Measurements from ENCODE around the gene POMZP3. TPM values are rescaled to one million over a fixed set of nuclear protein-coding genes. Genes with fewer than 3 reads are reported as not detected.

The POMZP3 gene
- total and polyA plus RNA-seq, 4 donors = 0.67 to 3.0 (median 1.8) TPM

Other genes starting within 250 kb of the POMZP3 start
- 1 to 10 TPM; 1.2 to 1.3 TPM for gene SSC4D, start 217.6 kb downstream of the POMZP3 start, total RNA-seq
- gene SSC4D, start 217.6 kb downstream of the POMZP3 start, polyA plus RNA-seq = 1 to 10 TPM; 1.7 to 2.3 TPM
- under 1 TPM; 0.25 to 0.47 TPM for gene ZP3, start 202.3 kb downstream of the POMZP3 start, total RNA-seq
- under 1 TPM; 0.43 to 0.45 TPM for gene ZP3, start 202.3 kb downstream of the POMZP3 start, polyA plus RNA-seq
- gene DTX2, start 165.6 kb downstream of the POMZP3 start, total RNA-seq = 1 to 10 TPM; 4.5 to 9.5 TPM
- 1 to 10 TPM; 4.8 to 7.3 TPM for gene DTX2, start 165.6 kb downstream of the POMZP3 start, polyA plus RNA-seq
- under 1 TPM; 0.33 to 0.42 TPM for gene UPK3B, start 116.7 kb downstream of the POMZP3 start, total RNA-seq
- under 1 TPM; 0.08 to 0.38 TPM for gene UPK3B, start 116.7 kb downstream of the POMZP3 start, polyA plus RNA-seq
- under 1 TPM; 0.17 to 0.28 TPM for gene SPDYE16, start 84.0 kb downstream of the POMZP3 start, total RNA-seq
- under 1 TPM; 0.05 to 0.50 TPM for gene SPDYE16, start 84.0 kb downstream of the POMZP3 start, polyA plus RNA-seq